CD4-positive, alpha-beta T cell (primary cell): ENCODE measurements around the gene HHAT. TPM values are rescaled to one million over a fixed set of nuclear protein-coding genes. Genes with fewer than 3 reads are reported as not detected.

Experiments
- ATAC-seq: fragments of 200-7000 bp; cut with Tn5 transposase; one replicate; pipeline ENCODE4 v1.10.0; 2022; ENCODE audit warnings: mild to moderate bottlenecking; ENCODE audit not compliant: poor library complexity
- CTCF ChIA-PET: fragments of 350-600 bp; sonication (Branson Sonifier 250); formaldehyde crosslinking; loops from one replicate; lab custom pipeline; 2021; ENCODE audit warnings: antibody characterized with exemption, inconsistent platforms; lab: Charles Lee
- POLR2A ChIA-PET: fragments of 350-600 bp; sonication (Branson Sonifier 250); formaldehyde crosslinking; loops from one replicate; lab custom pipeline; 2021; ENCODE audit warnings: antibody characterized with exemption, inconsistent platforms; lab: Charles Lee
- DNase-seq, 14 experiments: peaks; one replicate each; pipeline ENCODE4 v3.0.0-alpha.2; 2013 to 2020; ENCODE audit warnings: mixed read lengths in 2 of 14
- H3K27ac ChIP-seq, 2 donors: one replicate each; pipeline versions ENCODE4 v1.5.1 to v1.7.0; 2013; ENCODE audit warnings: low read length in 2 of 2, low read depth in 1 of 2, mild to moderate bottlenecking in 1 of 2
- H3K27me3 ChIP-seq, 2 experiments: 1 replicate in 1 of 2; 2 replicates in 1 of 2; pipeline versions ENCODE4 v1.6.1 to v1.7.0; 2013; ENCODE audit warnings: low read length in 2 of 2, control low read depth in 1 of 2, mild to moderate bottlenecking in 1 of 2, moderate library complexity in 1 of 2; ENCODE audit not compliant: insufficient read depth in 2 of 2, control insufficient read depth in 1 of 2
- H3K36me3 ChIP-seq: one replicate; pipeline ENCODE4 v1.6.1; 2013; ENCODE audit warnings: low read length, control low read depth; ENCODE audit not compliant: insufficient read depth
- H3K4me1 ChIP-seq: one replicate; pipeline ENCODE4 v1.6.1; 2013; ENCODE audit warnings: low read length, control low read depth; ENCODE audit not compliant: insufficient read depth
- H3K4me3 ChIP-seq: one replicate; pipeline ENCODE4 v1.5.1; 2013; ENCODE audit warnings: mild to moderate bottlenecking, low read length, moderate library complexity
- H3K9me3 ChIP-seq, 2 experiments: 1 replicate in 1 of 2; 2 replicates in 1 of 2; pipeline versions ENCODE4 v1.6.1 to v1.7.0; 2013; ENCODE audit warnings: low read length in 2 of 2, mild to moderate bottlenecking in 2 of 2, control low read depth in 1 of 2, moderate library complexity in 1 of 2; ENCODE audit not compliant: control insufficient read depth in 1 of 2, insufficient read depth in 1 of 2
- H3K27ac Mint-ChIP-seq: one replicate; pipeline ENCODE4 v1.8.0; 2020; ENCODE audit warnings: mixed read lengths
- H3K27me3 Mint-ChIP-seq: one replicate; pipeline ENCODE4 v1.8.0; 2021; ENCODE audit warnings: mixed read lengths
- H3K36me3 Mint-ChIP-seq: one replicate; pipeline ENCODE4 v1.8.0; 2021; ENCODE audit warnings: low read depth, mixed read lengths
- H3K4me1 Mint-ChIP-seq: one replicate; pipeline ENCODE4 v1.8.0; 2021; ENCODE audit warnings: low read depth, mixed read lengths
- H3K4me3 Mint-ChIP-seq: one replicate; pipeline ENCODE4 v1.8.0; 2020; ENCODE audit warnings: mild to moderate bottlenecking, mixed read lengths
- H3K9me3 Mint-ChIP-seq: one replicate; pipeline ENCODE4 v1.8.0; 2020; ENCODE audit warnings: mixed read lengths
- CTCF ChIP-seq: fragments of 200-600 bp; IDR thresholded peaks from one replicate; pipeline ENCODE4 v1.8.0; 2022; ENCODE audit warnings: antibody characterized with exemption, mild to moderate bottlenecking
- intact Hi-C, 2 experiments: fragments of 100-400 bp; cut with DNase I in 1 of 2; cut with micrococcal nuclease in 1 of 2; formaldehyde crosslinking; loops; one replicate each; pipeline versions ENCODE4 v1.15.1 to v1.9.0; 2023 to 2025; cut with DNase I, micrococcal nuclease
- total RNA-seq, 174 experiments: library from RNA in 2 of 174; stranded (reverse) in 2 of 174; gene quantifications; one replicate each; pipeline ENCODE4 v1.2.3 and lab custom pipeline; 2021 to 2026

Gene HHAT
- total RNA-seq, 2 experiments from 2014 or later, result 3.1 to 3.3 TPM

GRCh38 chr1:210311726-210312493 lies 16.8 kb upstream of the HHAT start:
- ATAC-seq (no peak), DNase-seq (no peak)
- Histone ChIP-seq H3K4me1 (peaks cover 8% of the 10 kb centered on the region), H3K9me3 (no peaks in the 10 kb centered on the region), H3K27me3 (peaks cover 0 to 12% of the 10 kb centered on the region in 2 experiments), H3K36me3 (no peaks in the 10 kb centered on the region), H3K4me3 (peak overlapping the region; percentile 59), H3K27ac (no peak overlapping the region)
- H3K27ac Mint-ChIP-seq, result no peak overlapping the region
- H3K4me1 Mint-ChIP-seq, result peaks cover 6% of the 10 kb centered on the region
- no peaks in the 10 kb centered on the region for H3K9me3 Mint-ChIP-seq
- CTCF ChIA-PET, result no interaction called here
- POLR2A ChIA-PET, result interaction anchor here (1.4 kb wide), 1 partner anchor 17 kb away, joined by 3 read pairs; the partner anchor contains the start of gene HHAT
- peak overlapping the region; percentile 74 for H3K4me3 Mint-ChIP-seq
- peaks cover 25% of the 10 kb centered on the region for H3K27me3 Mint-ChIP-seq
- TF ChIP-seq CTCF, result no peak
- intact Hi-C loops, result loop anchor here (1.0 to 10.0 kb wide), 3 partner anchors 167 to 737 kb away; no protein-coding TSS in a partner anchor
- no peaks in the 10 kb centered on the region for H3K36me3 Mint-ChIP-seq

- no peak for DNase-seq
- Histone ChIP-seq H3K9me3 (no peaks in the 10 kb centered on the region), H3K27me3 (peaks cover 0 to 9% of the 10 kb centered on the region in 2 experiments), H3K36me3 (no peaks in the 10 kb centered on the region), H3K4me1 (peaks cover 8% of the 10 kb centered on the region), H3K4me3 (no peak overlapping the region), H3K27ac (no peak overlapping the region)
- Mint-ChIP-seq H3K27ac (no peak overlapping the region), H3K4me1 (peaks cover 6% of the 10 kb centered on the region), H3K4me3 (no peak overlapping the region), H3K27me3 (peaks cover 25% of the 10 kb centered on the region), H3K36me3 (no peaks in the 10 kb centered on the region), H3K9me3 (no peaks in the 10 kb centered on the region)
- ATAC-seq, result no peak
- POLR2A ChIA-PET, result no interaction called here
- no peak for TF ChIP-seq CTCF
- intact Hi-C loops, result loop anchor here in 1 of 2 experiments (10.0 kb wide), 1 partner anchor 738 kb away; no protein-coding TSS in a partner anchor
- CTCF ChIA-PET, result no interaction called here
These were observed 15.6 kb upstream of the HHAT start for GRCh38 chr1:210313046-210313595.

- H3K27ac ChIP-seq, result no peak overlapping the region
- H3K27me3 ChIP-seq, result peaks cover 0 to 8% of the 10 kb centered on the region in 2 experiments
- CTCF ChIA-PET, result no interaction called here
- Mint-ChIP-seq H3K9me3 (no peaks in the 10 kb centered on the region), H3K4me3 (no peak overlapping the region), H3K4me1 (peaks cover 6% of the 10 kb centered on the region), H3K27ac (no peak overlapping the region), H3K36me3 (no peaks in the 10 kb centered on the region), H3K27me3 (peaks cover 23% of the 10 kb centered on the region)
- H3K9me3 ChIP-seq, result no peaks in the 10 kb centered on the region
- DNase-seq, result no peak
- ATAC-seq, result no peak
- no peaks in the 10 kb centered on the region for H3K36me3 ChIP-seq
- no peak overlapping the region for H3K4me3 ChIP-seq
- intact Hi-C loops, result loop anchor here in 1 of 2 experiments (10.0 kb wide), 1 partner anchor 739 kb away; no protein-coding TSS in a partner anchor
- peaks cover 8% of the 10 kb centered on the region for H3K4me1 ChIP-seq
- TF ChIP-seq CTCF, result no peak
- POLR2A ChIA-PET, result no interaction called here
These were observed 14.8 kb upstream of the HHAT start for GRCh38 chr1:210313921-210314320.
